WTC11 (cell line): ENCODE data around the gene NLRC5. TPM values are rescaled to one million over a fixed set of nuclear protein-coding genes. Genes with fewer than 3 reads are reported as not detected.

ENCODE experiments used
- ATAC-seq: fragments of 200-7000 bp; cut with Tn5 transposase; 2 replicates; pipeline ENCODE4 v1.10.0; 2021; ENCODE audit warnings: mild to moderate bottlenecking, moderate library complexity
- CTCF ChIA-PET: fragments of 300-600 bp; sonication (Branson Sonifier 250); formaldehyde crosslinking; loops from one replicate; lab custom pipeline; 2021; ENCODE audit warnings: antibody characterized with exemption; lab: Charles Lee
- POLR2A ChIA-PET: fragments of 350-600 bp; sonication (Branson Sonifier 250); formaldehyde crosslinking; loops from one replicate; lab custom pipeline; 2021; ENCODE audit warnings: antibody characterized with exemption; lab: Charles Lee
- DNase-seq: peaks from one replicate; pipeline ENCODE4 v3.0.0; 2021; ENCODE audit warnings: low spot score
- H3K27ac Mint-ChIP-seq: 2 replicates; pipeline ENCODE4 v1.8.0; 2021; ENCODE audit warnings: mixed read lengths
- H3K27me3 Mint-ChIP-seq: 2 replicates; pipeline ENCODE4 v1.8.0; 2021; ENCODE audit warnings: low read depth, mild to moderate bottlenecking, moderate library complexity, mixed read lengths
- H3K36me3 Mint-ChIP-seq: 2 replicates; pipeline ENCODE4 v1.8.0; 2021; ENCODE audit warnings: mixed read lengths
- H3K4me1 Mint-ChIP-seq: 2 replicates; pipeline ENCODE4 v1.8.0; 2022; ENCODE audit warnings: mixed read lengths
- H3K4me3 Mint-ChIP-seq: 2 replicates; pipeline ENCODE4 v1.8.0; 2021; ENCODE audit warnings: mild to moderate bottlenecking, moderate library complexity, mixed read lengths
- H3K9me3 Mint-ChIP-seq: 2 replicates; pipeline ENCODE4 v1.8.0; 2021; ENCODE audit warnings: mixed read lengths
- AR ChIP-seq: fragments of 250-450 bp; sonication (Bioruptor Pico); IDR thresholded peaks from 2 replicates; pipeline ENCODE4 v1.9.0; 2021; ENCODE audit warnings: mild to moderate bottlenecking
- ATF3 ChIP-seq: sonication (generic); formaldehyde crosslinking; conservative IDR thresholded peaks from 2 replicates; pipeline ENCODE4 v1.8.1; 2022; ENCODE audit warnings: mild to moderate bottlenecking, missing genetic modification reagents
- E2F1 ChIP-seq: sonication (generic); formaldehyde crosslinking; IDR thresholded peaks from 2 replicates; pipeline ENCODE4 v1.8.0; 2022; ENCODE audit warnings: mild to moderate bottlenecking, missing genetic modification reagents
- ELF4 ChIP-seq: sonication (generic); formaldehyde crosslinking; IDR thresholded peaks from 2 replicates; pipeline ENCODE4 v1.8.1; 2022; ENCODE audit warnings: low read depth, mild to moderate bottlenecking, moderate library complexity, missing genetic modification reagents
- EMX1 ChIP-seq: fragments of 250-450 bp; sonication (Bioruptor Pico); IDR thresholded peaks from 2 replicates; pipeline ENCODE4 v1.8.0; 2021; ENCODE audit warnings: mild to moderate bottlenecking
- GRHL2 ChIP-seq: fragments of 250-450 bp; sonication (Bioruptor Pico); IDR thresholded peaks from 2 replicates; pipeline ENCODE4 v1.8.0; 2022; ENCODE audit warnings: mild to moderate bottlenecking, moderate library complexity; ENCODE audit not compliant: insufficient replicate concordance, severe bottlenecking
- NFYB ChIP-seq: sonication (generic); formaldehyde crosslinking; conservative IDR thresholded peaks from 2 replicates; pipeline ENCODE4 v1.8.0; 2022; ENCODE audit warnings: low read depth, missing genetic modification reagents
- OVOL2 ChIP-seq: fragments of 250-450 bp; sonication (Bioruptor Pico); IDR thresholded peaks from 2 replicates; pipeline ENCODE4 v1.9.0; 2021; ENCODE audit warnings: mild to moderate bottlenecking, borderline replicate concordance
- SP1 ChIP-seq: sonication (generic); formaldehyde crosslinking; conservative IDR thresholded peaks from 2 replicates; pipeline ENCODE4 v1.8.1; 2022; ENCODE audit warnings: missing genetic modification reagents
- ZBTB21 ChIP-seq: sonication (generic); formaldehyde crosslinking; IDR thresholded peaks from 2 replicates; pipeline ENCODE4 v1.8.1; 2023; ENCODE audit warnings: mild to moderate bottlenecking, missing genetic modification reagents, borderline replicate concordance
- ZMAT4 ChIP-seq: fragments of 250-450 bp; sonication (Bioruptor Pico); IDR thresholded peaks from 2 replicates; pipeline ENCODE4 v1.9.0; 2021; ENCODE audit warnings: mild to moderate bottlenecking
- ZNF423 ChIP-seq: fragments of 250-450 bp; sonication (Bioruptor Pico); IDR thresholded peaks from 2 replicates; pipeline ENCODE4 v2.1.2; 2022; ENCODE audit warnings: mild to moderate bottlenecking, moderate library complexity
- ZSCAN18 ChIP-seq: fragments of 250-450 bp; sonication (Bioruptor Pico); IDR thresholded peaks from 2 replicates; pipeline ENCODE4 v2.1.2; 2022; ENCODE audit warnings: mild to moderate bottlenecking, moderate library complexity
- total RNA-seq: library from RNA; stranded (reverse); gene quantifications from 3 replicates; pipeline ENCODE4 v1.2.3, GENCODE V29; 2021
- TF ChIP-seq, protein P1 (sequence below): sonication (generic); formaldehyde crosslinking; IDR thresholded peaks from 2 replicates; pipeline ENCODE4 v1.8.1; 2022; ENCODE audit warnings: low read depth, missing genetic modification reagents, borderline replicate concordance
- TF ChIP-seq, protein P2 (sequence below): fragments of 250-450 bp; sonication (Bioruptor Pico); IDR thresholded peaks from 2 replicates; pipeline ENCODE4 v1.9.0; 2021; ENCODE audit warnings: mild to moderate bottlenecking, borderline replicate concordance
- TF ChIP-seq, protein P3 (sequence below): sonication (generic); formaldehyde crosslinking; IDR thresholded peaks from 2 replicates; pipeline ENCODE4 v1.8.0; 2022; ENCODE audit warnings: mild to moderate bottlenecking, missing genetic modification reagents

The NLRC5 gene
- total RNA-seq, 1 experiment from 2014 or later: 2.8 TPM

DNA sequence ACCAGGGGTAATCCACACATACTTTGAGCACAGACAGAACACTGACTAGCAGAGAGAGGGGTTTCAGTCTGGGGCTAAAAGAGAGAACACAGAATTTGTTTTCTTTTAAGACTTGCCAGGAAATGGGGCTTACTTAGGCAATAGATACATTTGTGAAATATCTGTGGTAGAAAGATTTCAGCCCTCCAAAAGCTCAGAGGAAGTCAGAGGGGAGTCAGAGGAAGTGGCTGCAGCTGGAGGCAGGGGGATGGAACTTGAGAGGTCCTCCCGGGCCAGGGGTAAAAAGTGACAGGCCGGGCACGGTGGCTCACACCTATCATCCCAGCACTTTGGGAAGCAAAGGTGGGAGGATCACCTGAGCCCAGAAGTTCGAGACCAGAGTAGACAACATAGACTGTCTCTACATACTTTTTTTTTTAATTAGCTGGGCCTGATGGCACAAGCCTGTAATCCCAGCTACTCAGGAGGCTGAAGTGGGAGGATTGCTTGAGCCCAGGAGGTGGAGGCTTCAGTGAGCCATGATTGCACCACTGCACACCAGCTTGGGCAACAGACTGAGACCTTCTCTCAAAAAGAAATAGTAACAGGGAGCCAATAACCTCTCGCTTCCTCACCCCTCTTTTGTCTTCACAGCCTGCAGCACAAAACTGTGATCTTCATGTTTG lies 49.9 kb downstream of the NLRC5 start (continued):
- TF ChIP-seq, protein P1, sequence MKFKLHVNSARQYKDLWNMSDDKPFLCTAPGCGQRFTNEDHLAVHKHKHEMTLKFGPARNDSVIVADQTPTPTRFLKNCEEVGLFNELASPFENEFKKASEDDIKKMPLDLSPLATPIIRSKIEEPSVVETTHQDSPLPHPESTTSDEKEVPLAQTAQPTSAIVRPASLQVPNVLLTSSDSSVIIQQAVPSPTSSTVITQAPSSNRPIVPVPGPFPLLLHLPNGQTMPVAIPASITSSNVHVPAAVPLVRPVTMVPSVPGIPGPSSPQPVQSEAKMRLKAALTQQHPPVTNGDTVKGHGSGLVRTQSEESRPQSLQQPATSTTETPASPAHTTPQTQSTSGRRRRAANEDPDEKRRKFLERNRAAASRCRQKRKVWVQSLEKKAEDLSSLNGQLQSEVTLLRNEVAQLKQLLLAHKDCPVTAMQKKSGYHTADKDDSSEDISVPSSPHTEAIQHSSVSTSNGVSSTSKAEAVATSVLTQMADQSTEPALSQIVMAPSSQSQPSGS (CRISPR knock-in tag): no peak
- TF ChIP-seq ZMAT4 (no peak), ZSCAN18 (CRISPR knock-in tag) (no peak)
- TF ChIP-seq, all 79 proteins: peak for 0

GRCh38 chr16:57041182-57042156 lies 52.1 kb downstream of the NLRC5 start:
- ATAC-seq: no peak
- Mint-ChIP-seq H3K27ac (no peak overlapping the region), H3K4me3 (no peak overlapping the region)

GRCh38 chr16:57042157-57043111 lies 53.1 kb downstream of the NLRC5 start:
- DNase-seq (no peak), ATAC-seq (no peak)
- H3K9me3 Mint-ChIP-seq: peaks cover 6% of the 10 kb centered on the region
- H3K27me3 Mint-ChIP-seq: no peaks in the 10 kb centered on the region
- no peak overlapping the region for H3K27ac Mint-ChIP-seq
- POLR2A ChIA-PET: no interaction called here
- no peaks in the 10 kb centered on the region; the same call in 1 of the 2 replicates for H3K36me3 Mint-ChIP-seq
- peaks cover 14% of the 10 kb centered on the region for H3K4me1 Mint-ChIP-seq
- CTCF ChIA-PET: interaction anchor here (0.8 to 1.2 kb wide), 2 partner anchors 50 to 79 kb away, joined by 3 read pairs; partner anchors contain the start of gene CPNE2
- H3K4me3 Mint-ChIP-seq: no peak overlapping the region
- TF ChIP-seq AR (CRISPR knock-in tag) (no peak), ATF3 (CRISPR knock-in tag) (no peak), SP1 (no peak), OVOL2 (CRISPR knock-in tag) (no peak), ZNF423 (CRISPR knock-in tag) (no peak), E2F1 (CRISPR knock-in tag) (no peak)
- TF ChIP-seq, protein P2, sequence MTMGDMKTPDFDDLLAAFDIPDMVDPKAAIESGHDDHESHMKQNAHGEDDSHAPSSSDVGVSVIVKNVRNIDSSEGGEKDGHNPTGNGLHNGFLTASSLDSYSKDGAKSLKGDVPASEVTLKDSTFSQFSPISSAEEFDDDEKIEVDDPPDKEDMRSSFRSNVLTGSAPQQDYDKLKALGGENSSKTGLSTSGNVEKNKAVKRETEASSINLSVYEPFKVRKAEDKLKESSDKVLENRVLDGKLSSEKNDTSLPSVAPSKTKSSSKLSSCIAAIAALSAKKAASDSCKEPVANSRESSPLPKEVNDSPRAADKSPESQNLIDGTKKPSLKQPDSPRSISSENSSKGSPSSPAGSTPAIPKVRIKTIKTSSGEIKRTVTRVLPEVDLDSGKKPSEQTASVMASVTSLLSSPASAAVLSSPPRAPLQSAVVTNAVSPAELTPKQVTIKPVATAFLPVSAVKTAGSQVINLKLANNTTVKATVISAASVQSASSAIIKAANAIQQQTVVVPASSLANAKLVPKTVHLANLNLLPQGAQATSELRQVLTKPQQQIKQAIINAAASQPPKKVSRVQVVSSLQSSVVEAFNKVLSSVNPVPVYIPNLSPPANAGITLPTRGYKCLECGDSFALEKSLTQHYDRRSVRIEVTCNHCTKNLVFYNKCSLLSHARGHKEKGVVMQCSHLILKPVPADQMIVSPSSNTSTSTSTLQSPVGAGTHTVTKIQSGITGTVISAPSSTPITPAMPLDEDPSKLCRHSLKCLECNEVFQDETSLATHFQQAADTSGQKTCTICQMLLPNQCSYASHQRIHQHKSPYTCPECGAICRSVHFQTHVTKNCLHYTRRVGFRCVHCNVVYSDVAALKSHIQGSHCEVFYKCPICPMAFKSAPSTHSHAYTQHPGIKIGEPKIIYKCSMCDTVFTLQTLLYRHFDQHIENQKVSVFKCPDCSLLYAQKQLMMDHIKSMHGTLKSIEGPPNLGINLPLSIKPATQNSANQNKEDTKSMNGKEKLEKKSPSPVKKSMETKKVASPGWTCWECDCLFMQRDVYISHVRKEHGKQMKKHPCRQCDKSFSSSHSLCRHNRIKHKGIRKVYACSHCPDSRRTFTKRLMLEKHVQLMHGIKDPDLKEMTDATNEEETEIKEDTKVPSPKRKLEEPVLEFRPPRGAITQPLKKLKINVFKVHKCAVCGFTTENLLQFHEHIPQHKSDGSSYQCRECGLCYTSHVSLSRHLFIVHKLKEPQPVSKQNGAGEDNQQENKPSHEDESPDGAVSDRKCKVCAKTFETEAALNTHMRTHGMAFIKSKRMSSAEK (CRISPR knock-in tag): no peak

More at GRCh38 chr16:57041182-57042156, 52.1 kb downstream of the NLRC5 start:
- ChIA-PET POLR2A (no interaction called here), CTCF (interaction anchor here (0.8 to 1.3 kb wide), 3 partner anchors 43 to 78 kb away, joined by 3 read pairs; partner anchors contain the start of gene CPNE2)
- H3K4me1 Mint-ChIP-seq: peaks cover 14% of the 10 kb centered on the region
- H3K36me3 Mint-ChIP-seq: no peaks in the 10 kb centered on the region; the same call in 1 of the 2 replicates
- no peak for DNase-seq
- H3K27me3 Mint-ChIP-seq: no peaks in the 10 kb centered on the region
- peaks cover 6% of the 10 kb centered on the region for H3K9me3 Mint-ChIP-seq
- TF ChIP-seq ZBTB21 (CRISPR knock-in tag) (no peak), EMX1 (CRISPR knock-in tag) (no peak), GRHL2 (CRISPR knock-in tag) (no peak), NFYB (CRISPR knock-in tag) (no peak), ELF4 (CRISPR knock-in tag) (no peak)
- TF ChIP-seq, protein P3, sequence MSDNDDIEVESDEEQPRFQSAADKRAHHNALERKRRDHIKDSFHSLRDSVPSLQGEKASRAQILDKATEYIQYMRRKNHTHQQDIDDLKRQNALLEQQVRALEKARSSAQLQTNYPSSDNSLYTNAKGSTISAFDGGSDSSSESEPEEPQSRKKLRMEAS (CRISPR knock-in tag): no peak
